Left renal cortex interstitium (tissue), 4 donors: ENCODE measurements around the gene HDAC8. TPM values are rescaled to one million over a fixed set of nuclear protein-coding genes. Genes with fewer than 3 reads are reported as not detected.
"Not testable (repeated sequence)": the region's sequence is repeated elsewhere in the genome, so short reads cannot be mapped to it uniquely, and the experiment has no call there.

Source experiments
- DNase-seq, 4 donors: peaks; one replicate each; pipeline ENCODE4 v3.0.0-alpha.2; 2013; ENCODE audit warnings: low read depth in 4 of 4, low spot score in 2 of 4, missing footprints in 1 of 4
- polyA plus RNA-seq, 4 donors: library from polyadenylated mRNA; unstranded; fragments of 120-200 nt; gene quantifications; one replicate each; pipeline ENCODE4 v1.2.1, GENCODE V29; 2013; ENCODE audit not compliant: insufficient read length in 4 of 4

The HDAC8 gene
- 10 to 100 TPM; 28.9 to 45.0 (median 33.0) TPM for polyA plus RNA-seq

- DNase-seq = peak; percentile 68 to 86 (median 82)
Measured at GRCh38 chrX:72572248-72573157, at the start of gene HDAC8. TSS of gene HDAC8 (minus strand) at chrX:72572843. CDS start at chrX:72572761, 82 bp downstream.

- no peak for DNase-seq
Measured at GRCh38 chrX:72621625-72622485, 49.2 kb upstream of the HDAC8 start.

DNA sequence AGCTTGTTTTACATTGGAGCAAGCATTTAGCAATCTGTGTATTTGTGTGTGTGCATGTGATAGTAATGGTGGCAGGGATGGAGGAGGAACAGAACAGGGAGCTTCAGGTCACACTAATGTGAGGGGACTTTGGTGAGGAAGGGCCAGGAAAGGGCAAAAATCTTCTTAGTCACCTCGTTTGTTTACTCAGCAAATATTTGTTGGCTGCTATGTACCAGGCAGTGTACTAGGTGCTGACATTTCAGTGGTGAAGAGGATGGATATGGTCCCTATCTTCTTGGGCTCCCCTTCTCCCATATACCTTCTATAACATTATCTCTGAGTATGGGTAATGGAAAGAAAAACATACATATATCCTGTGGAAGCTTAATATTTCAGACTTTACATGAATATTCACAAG is 48.5 kb upstream of the HDAC8 start:
- no peak for DNase-seq

DNA sequence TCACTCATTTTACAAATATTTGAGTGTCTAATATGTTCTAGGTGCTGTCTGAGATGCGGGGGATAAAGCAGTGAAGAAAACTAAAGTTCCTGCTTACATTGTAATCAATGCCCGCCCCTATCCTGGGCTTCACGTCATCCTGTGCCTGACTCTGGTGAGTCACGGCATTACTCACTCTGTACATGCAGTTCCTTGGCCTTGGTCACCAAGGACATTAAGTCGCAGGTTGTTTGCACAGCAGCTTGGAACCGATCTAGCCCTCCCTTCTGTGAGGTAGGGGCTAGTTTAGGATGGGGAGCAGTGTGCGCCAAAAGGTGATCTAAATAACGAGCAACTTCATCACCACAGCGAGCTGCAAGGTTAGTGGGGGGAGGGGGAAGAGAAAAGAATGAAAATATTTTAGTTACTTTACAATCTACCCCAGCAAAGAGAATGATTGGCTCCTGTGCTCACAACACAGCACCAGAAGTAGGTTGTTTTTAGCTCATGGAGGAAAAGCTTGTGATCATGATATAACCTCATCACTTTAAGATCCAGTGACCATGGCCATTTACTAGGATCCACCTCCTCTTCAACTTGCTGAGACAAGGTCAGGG is 48.0 kb upstream of the HDAC8 start:
- no peak for DNase-seq

DNA sequence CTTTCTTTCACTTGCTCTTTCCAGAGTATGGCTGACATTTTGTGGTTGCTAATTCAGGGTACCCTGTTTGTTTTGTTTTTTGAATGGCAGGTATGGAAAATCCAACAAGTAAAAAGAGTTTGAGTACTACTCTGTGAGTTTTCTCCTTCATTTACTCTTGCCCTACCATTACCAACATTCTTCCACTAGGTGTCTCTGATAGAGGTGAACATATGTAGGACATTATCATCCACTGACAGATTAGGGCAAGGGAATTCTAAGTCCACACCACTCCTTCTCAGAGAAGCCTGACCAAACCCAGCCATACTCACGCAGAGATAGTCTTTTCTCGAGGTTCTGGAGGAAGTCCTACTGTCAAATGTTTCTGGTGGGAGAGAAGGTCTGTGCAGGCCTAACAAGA is 36.7 kb upstream of the HDAC8 start:
- no peak for DNase-seq

DNA sequence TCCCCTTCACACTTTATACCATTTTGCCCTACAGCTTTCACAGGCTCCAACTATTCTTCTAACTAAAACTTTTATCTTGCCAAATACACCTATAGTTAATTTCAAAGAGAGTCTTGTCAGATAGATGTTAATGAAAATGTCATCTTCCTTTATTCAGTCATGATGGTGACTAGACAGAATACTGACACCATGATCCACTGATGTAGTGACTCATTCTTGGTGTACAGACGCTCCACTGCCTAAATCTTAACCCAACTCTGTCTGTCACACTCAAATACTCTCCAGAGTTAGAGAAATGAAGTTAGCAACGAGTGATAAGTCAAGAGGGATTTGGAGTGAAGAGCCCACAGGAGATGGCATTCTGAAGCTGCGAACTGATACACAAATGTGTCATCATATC is 32.1 kb upstream of the HDAC8 start:
- DNase-seq = no peak

- DNase-seq = no peak
Measured at GRCh38 chrX:72604112-72604511, 31.5 kb upstream of the HDAC8 start.

DNA sequence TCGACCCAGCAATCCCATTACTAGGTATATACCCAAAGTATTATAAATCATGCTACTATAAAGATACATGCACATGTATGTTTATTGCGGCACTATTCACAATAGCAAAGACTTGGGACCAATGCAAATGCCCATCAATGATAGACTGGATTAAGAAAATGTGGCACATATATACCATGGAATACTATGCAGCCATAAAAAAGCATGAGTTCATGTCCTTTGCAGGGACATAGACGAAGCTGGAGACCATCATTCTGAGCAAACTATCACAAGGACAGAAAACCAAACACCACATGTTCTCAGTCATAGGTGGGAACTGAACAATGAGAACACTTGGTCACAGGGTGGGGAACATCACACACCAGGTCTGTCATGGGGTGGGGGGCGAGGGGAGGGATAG is 18.4 kb upstream of the HDAC8 start:
- not testable (repeated sequence) for DNase-seq

GRCh38 chrX:72584163-72584562 is 11.5 kb upstream of the HDAC8 start:
- DNase-seq = no peak

GRCh38 chrX:72576141-72576894 is 3.7 kb upstream of the HDAC8 start:
- no peak for DNase-seq

GRCh38 chrX:72573158-72573511 is 492 bp upstream of the HDAC8 start:
- DNase-seq = no peak

GRCh38 chrX:72569786-72570185 is 2.9 kb downstream of the HDAC8 start:
- no peak for DNase-seq

DNA sequence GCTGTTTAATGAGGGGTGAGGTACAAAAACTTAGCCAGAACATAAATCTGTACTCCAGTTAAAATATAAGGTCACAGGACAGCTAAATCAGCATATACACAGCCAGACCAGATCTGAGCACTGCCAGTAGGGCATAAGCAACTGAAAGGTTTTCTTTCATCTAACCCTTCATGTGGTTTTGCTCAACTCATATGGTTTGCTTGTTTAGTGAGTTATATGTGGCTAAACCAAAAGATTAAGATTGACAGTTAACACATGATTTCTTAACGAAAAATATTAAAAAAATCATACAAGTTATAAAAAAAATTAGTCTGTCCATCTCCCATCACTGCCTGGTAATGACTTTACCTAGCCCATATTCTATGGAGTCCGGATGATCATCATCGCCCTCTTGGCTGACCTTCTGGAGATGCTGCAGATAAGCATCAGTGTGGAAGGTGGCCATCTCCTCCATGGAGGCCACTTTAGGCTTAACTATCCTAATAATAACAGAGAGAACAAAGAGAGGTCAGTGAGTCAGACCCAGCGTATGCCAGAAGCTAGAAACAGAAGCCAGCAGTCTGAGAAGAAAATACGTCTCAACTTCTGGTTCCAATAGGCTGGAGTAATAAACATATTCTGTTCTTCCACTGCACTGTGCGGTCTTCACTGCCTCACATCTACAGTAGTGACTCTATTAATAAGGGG is 4.1 kb downstream of the HDAC8 start:
- no peak for DNase-seq

DNA sequence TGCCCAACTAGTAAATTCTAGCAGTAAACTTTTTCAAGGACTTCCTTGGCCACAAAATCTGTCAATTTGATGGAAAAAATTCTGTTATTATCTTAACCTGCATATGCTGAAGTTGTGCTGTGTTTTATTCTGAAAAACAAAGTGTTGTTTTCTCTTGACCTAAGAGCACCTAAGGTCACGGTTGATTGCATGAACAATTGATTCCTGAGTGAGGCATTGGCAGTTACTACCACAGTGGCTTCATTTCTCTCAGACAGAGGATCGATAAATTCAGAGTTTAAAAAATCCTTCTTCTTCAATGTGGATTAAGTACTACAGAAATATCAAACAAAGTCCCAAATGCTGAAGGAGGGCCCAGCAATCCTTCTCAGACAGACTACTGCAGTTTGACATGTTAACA is 6.2 kb downstream of the HDAC8 start:
- DNase-seq = no peak

- not testable (repeated sequence) for DNase-seq
Measured at GRCh38 chrX:72559655-72560054, 13.0 kb downstream of the HDAC8 start.

DNA sequence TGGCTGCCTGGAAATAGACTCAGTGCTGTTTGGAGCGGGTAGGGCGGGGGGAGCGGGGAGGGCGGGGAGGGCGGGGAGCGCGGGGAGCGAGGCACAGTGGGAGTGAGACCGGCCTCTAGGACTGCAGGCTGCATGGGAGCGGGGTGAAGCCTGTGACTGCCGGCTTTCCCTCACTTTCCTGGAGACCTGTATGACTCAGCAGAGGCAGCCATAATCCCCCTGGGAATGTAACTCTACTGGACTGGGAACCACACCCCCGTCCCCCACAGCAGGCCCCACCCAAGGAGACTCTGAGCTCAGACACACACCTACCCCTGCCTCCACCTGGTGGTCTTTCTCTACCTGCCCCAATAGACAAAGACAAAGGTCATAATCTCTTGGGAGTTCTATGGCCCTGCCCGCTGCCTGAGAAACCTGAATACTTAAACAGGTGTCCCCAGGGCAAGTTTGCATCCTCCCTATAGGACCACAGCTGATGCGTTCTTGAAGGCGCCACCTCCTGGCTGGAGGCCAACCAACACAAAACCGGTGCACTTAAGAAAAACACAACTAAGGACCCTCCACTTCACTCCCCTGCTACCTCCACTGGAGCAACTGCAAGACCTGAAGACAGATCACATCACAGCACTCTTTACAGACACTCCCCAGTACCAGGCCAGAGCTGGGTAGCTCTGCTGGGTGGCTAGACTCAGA is 18.0 kb downstream of the HDAC8 start:
- no peak for DNase-seq

GRCh38 chrX:72552443-72552842 is 20.2 kb downstream of the HDAC8 start:
- DNase-seq = not testable (repeated sequence)

- DNase-seq = no peak
Measured at GRCh38 chrX:72545990-72546389, 26.7 kb downstream of the HDAC8 start.

- DNase-seq = no peak
Measured at GRCh38 chrX:72540318-72540717, 32.3 kb downstream of the HDAC8 start.
